KMS-11 (cell line): ENCODE measurements around the gene TMIGD2.

Experiments used
- H2AFZ ChIP-seq: fragments of 200-600 bp; sonication (generic); 2 replicates; pipeline ENCODE4 v1.6.1; 2016; ENCODE audit warnings: antibody characterized with exemption, mixed run types, low read depth
- H3K27ac ChIP-seq: fragments of 200-600 bp; sonication (generic); 2 replicates; pipeline ENCODE4 v1.6.1; 2016; ENCODE audit warnings: mild to moderate bottlenecking, mixed run types
- H3K27me3 ChIP-seq: fragments of 200-600 bp; sonication (generic); 2 replicates; pipeline ENCODE4 v1.6.1; 2017; ENCODE audit warnings: mild to moderate bottlenecking, low read depth, mixed run types, moderate library complexity; ENCODE audit not compliant: insufficient read depth
- H3K36me3 ChIP-seq: fragments of 200-600 bp; sonication (generic); 2 replicates; pipeline ENCODE4 v1.6.1; 2017; ENCODE audit warnings: mild to moderate bottlenecking, mixed run types; ENCODE audit not compliant: insufficient read depth
- H3K4me1 ChIP-seq: fragments of 200-600 bp; sonication (generic); 2 replicates; pipeline ENCODE4 v1.6.1; 2016; ENCODE audit warnings: mild to moderate bottlenecking, low read depth, mixed run types; ENCODE audit not compliant: poor library complexity, severe bottlenecking
- H3K4me2 ChIP-seq: fragments of 200-600 bp; sonication (generic); 2 replicates; pipeline ENCODE4 v1.7.0; 2016; ENCODE audit warnings: mild to moderate bottlenecking, mixed run types
- H3K4me3 ChIP-seq: fragments of 200-600 bp; sonication (generic); IDR thresholded peaks from 2 replicates; pipeline ENCODE4 v1.6.1; 2017; ENCODE audit warnings: low read depth, low read length, mixed read lengths; ENCODE audit not compliant: insufficient read depth
- H3K79me2 ChIP-seq: fragments of 200-600 bp; sonication (generic); 2 replicates; pipeline ENCODE4 v1.6.1; 2016; ENCODE audit warnings: low read depth, mixed run types; ENCODE audit not compliant: insufficient read depth
- H3K9ac ChIP-seq: fragments of 200-600 bp; sonication (generic); 2 replicates; pipeline ENCODE4 v1.6.1; 2016; ENCODE audit warnings: mild to moderate bottlenecking, mixed run types
- H4K20me1 ChIP-seq: fragments of 200-600 bp; sonication (generic); 2 replicates; pipeline ENCODE4 v1.6.1; 2016; ENCODE audit warnings: mild to moderate bottlenecking, mixed run types; ENCODE audit not compliant: insufficient read depth
- TF ChIP-seq, protein P1 (sequence below): fragments of 200-600 bp; sonication (generic); conservative IDR thresholded peaks from 2 replicates; pipeline ENCODE4 v1.6.1; 2017; ENCODE audit warnings: low read depth, mild to moderate bottlenecking, antibody characterized with exemption, low read length, moderate library complexity, mixed read lengths

The TMIGD2 gene

DNA sequence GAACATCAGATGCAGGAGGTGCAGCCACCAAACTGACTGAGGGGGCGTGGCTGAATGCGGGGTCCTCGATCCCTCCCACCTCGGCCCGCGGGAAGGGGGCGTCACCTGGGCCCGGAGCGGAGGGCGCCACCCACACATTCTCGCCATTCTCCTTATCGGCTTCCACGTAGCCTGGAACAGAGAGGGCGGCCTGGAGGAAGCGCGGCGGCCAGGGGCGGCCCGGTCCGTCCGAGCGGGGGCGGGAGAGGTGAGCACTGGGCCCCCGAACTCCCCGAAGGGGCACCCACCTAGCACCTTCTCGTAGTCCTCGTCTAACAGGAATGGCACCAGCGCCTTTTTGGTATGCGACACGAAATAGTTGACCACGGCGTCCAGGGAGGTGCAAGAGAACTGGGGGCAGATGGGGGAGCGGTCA, 24.7 kb upstream of the TMIGD2 start:
- peak overlapping the region; percentile 44; the same call in 1 of the 2 replicates for H2AFZ ChIP-seq

DNA sequence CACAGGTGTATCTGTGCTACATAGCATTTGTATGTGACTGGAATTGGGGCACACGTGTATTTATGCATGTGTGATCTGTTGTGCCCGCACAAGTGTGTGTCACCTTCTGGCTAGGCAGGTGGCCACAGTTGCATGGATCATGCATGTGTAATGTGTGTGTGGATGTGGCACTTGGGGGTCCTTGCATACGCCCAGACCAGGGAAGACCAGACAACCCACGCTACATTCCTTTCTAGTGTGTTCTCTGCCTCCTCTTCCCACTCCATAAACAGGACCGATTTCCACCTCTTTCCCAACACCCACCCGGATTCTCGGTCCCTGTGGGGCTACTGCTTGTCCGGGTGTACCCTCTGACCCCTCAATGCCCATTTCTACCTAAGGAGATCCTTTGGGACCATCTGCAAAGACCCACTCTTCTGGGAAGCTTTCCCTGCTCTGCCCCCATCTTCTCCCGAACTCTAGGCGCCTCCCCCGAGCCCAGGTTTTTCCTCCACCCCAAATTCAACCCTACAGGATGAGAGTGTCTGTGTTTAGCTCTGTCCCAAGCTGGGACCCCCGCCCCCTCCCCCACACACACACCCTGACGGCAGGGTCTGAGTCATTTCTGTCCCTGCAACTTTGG, 24.1 kb upstream of the TMIGD2 start:
- H3K4me1 ChIP-seq: no peaks in the 10 kb centered on the region
- H3K79me2 ChIP-seq: no peaks in the 10 kb centered on the region
- TF ChIP-seq, protein P1, sequence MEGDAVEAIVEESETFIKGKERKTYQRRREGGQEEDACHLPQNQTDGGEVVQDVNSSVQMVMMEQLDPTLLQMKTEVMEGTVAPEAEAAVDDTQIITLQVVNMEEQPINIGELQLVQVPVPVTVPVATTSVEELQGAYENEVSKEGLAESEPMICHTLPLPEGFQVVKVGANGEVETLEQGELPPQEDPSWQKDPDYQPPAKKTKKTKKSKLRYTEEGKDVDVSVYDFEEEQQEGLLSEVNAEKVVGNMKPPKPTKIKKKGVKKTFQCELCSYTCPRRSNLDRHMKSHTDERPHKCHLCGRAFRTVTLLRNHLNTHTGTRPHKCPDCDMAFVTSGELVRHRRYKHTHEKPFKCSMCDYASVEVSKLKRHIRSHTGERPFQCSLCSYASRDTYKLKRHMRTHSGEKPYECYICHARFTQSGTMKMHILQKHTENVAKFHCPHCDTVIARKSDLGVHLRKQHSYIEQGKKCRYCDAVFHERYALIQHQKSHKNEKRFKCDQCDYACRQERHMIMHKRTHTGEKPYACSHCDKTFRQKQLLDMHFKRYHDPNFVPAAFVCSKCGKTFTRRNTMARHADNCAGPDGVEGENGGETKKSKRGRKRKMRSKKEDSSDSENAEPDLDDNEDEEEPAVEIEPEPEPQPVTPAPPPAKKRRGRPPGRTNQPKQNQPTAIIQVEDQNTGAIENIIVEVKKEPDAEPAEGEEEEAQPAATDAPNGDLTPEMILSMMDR: no peak
- H4K20me1 ChIP-seq: no peaks in the 10 kb centered on the region
- H3K27ac ChIP-seq: no peak overlapping the region
- H2AFZ ChIP-seq: no peak overlapping the region
- H3K9ac ChIP-seq: no peak overlapping the region
- H3K27me3 ChIP-seq: no peaks in the 10 kb centered on the region
- no peak overlapping the region for H3K4me3 ChIP-seq
- H3K4me2 ChIP-seq: no peak overlapping the region
- no peaks in the 10 kb centered on the region for H3K36me3 ChIP-seq

More for the DNA sequence above, 24.7 kb upstream of the TMIGD2 start:
- Histone ChIP-seq H3K4me2 (no peak overlapping the region), H3K79me2 (no peaks in the 10 kb centered on the region), H3K27ac (no peak overlapping the region), H3K4me3 (no peak overlapping the region), H4K20me1 (no peaks in the 10 kb centered on the region), H3K36me3 (no peaks in the 10 kb centered on the region), H3K9ac (no peak overlapping the region), H3K4me1 (no peaks in the 10 kb centered on the region), H3K27me3 (no peaks in the 10 kb centered on the region)
- TF ChIP-seq, protein P1: no peak

GRCh38 chr19:4324228-4324627, 22.0 kb upstream of the TMIGD2 start:
- H3K9ac ChIP-seq: no peak overlapping the region
- H3K27me3 ChIP-seq: no peaks in the 10 kb centered on the region
- TF ChIP-seq, protein P1: no peak
- H3K36me3 ChIP-seq: no peaks in the 10 kb centered on the region
- H3K4me3 ChIP-seq: no peak overlapping the region
- no peaks in the 10 kb centered on the region for H3K4me1 ChIP-seq
- H3K4me2 ChIP-seq: no peak overlapping the region
- H3K79me2 ChIP-seq: no peaks in the 10 kb centered on the region
- H3K27ac ChIP-seq: no peak overlapping the region
- H4K20me1 ChIP-seq: no peaks in the 10 kb centered on the region
- H2AFZ ChIP-seq: no peak overlapping the region

DNA sequence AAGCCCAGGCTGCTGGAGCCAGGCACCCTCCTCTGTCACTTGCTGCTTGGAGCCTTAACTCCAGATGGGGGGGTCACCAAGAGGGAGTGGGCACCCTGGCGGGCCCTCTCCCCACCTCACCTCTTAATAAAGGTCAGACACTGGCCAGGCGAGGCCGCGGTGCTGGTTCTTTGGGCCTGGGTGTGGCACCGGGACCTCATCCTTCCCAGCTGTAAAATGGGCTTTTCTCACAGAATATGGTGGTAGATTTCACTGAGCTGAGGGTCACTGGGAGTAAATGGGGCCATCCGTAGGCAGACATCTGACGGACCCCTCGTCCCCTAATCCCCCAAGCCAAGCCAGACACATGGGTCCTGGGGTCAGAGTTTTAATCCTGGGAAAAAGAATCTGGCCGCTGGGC, 21.5 kb upstream of the TMIGD2 start:
- Histone ChIP-seq H3K27me3 (no peaks in the 10 kb centered on the region), H3K9ac (no peak overlapping the region), H3K27ac (no peak overlapping the region), H3K4me1 (no peaks in the 10 kb centered on the region), H2AFZ (no peak overlapping the region), H3K4me3 (no peak overlapping the region), H3K4me2 (no peak overlapping the region), H4K20me1 (no peaks in the 10 kb centered on the region), H3K79me2 (no peaks in the 10 kb centered on the region), H3K36me3 (no peaks in the 10 kb centered on the region)
- TF ChIP-seq, protein P1: no peak
